Peyer's patch (tissue), 4 donors: ENCODE data around the gene KYAT1.

Experiments used
- POLR2A ChIP-seq, 2 donors: fragments of 450-650 bp; IDR thresholded peaks; one replicate each; pipeline ENCODE4 v1.5.1; 2017; ENCODE audit warnings: antibody characterized with exemption in 2 of 2, mild to moderate bottlenecking in 2 of 2, moderate library complexity in 2 of 2
- TF ChIP-seq, protein P1 (sequence below), 6 experiments: fragments of 450-650 bp in 4 of 6; fragments of 200-600 bp in 2 of 6; sonication (generic) in 1 of 6; IDR thresholded peaks; one replicate each; pipeline ENCODE4 v1.5.1; 2017 to 2019; ENCODE audit warnings: antibody characterized with exemption in 6 of 6, mild to moderate bottlenecking in 3 of 6, moderate library complexity in 1 of 6

- TF ChIP-seq, protein P1, sequence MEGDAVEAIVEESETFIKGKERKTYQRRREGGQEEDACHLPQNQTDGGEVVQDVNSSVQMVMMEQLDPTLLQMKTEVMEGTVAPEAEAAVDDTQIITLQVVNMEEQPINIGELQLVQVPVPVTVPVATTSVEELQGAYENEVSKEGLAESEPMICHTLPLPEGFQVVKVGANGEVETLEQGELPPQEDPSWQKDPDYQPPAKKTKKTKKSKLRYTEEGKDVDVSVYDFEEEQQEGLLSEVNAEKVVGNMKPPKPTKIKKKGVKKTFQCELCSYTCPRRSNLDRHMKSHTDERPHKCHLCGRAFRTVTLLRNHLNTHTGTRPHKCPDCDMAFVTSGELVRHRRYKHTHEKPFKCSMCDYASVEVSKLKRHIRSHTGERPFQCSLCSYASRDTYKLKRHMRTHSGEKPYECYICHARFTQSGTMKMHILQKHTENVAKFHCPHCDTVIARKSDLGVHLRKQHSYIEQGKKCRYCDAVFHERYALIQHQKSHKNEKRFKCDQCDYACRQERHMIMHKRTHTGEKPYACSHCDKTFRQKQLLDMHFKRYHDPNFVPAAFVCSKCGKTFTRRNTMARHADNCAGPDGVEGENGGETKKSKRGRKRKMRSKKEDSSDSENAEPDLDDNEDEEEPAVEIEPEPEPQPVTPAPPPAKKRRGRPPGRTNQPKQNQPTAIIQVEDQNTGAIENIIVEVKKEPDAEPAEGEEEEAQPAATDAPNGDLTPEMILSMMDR (IDR thresholded peaks at IDR 0.05), result no peak
- TF ChIP-seq POLR2A (IDR thresholded peaks at IDR 0.05), result no peak
Measured at GRCh38 chr9:128901379-128901778, 19.6 kb upstream of the KYAT1 start.
